HFF-Myc (cell line): ENCODE measurements around the gene AMZ1.
"Not testable (repeated sequence)": the region's sequence is repeated elsewhere in the genome, so short reads cannot be mapped to it uniquely, and the experiment has no call there.

Source experiments
- DNase-seq: peaks from one replicate; pipeline ENCODE4 v3.0.0-alpha.2; 2011; ENCODE audit warnings: low read depth; ENCODE audit errors: extremely low read depth
- H3K4me3 ChIP-seq: replicated peaks from 2 replicates; pipeline ENCODE4 v1.5.1; 2011; ENCODE audit warnings: low read depth, mild to moderate bottlenecking, control low read depth, low read length
- TF ChIP-seq, protein P1 (sequence below): IDR thresholded peaks from 2 replicates; pipeline ENCODE4 v1.5.1; 2012; ENCODE audit warnings: mild to moderate bottlenecking, low read depth, low read length, control low read depth; ENCODE audit errors: missing control alignments

Gene AMZ1

GRCh38 chr7:2720024-2720423, 32.0 kb downstream of the AMZ1 start:
- H3K4me3 ChIP-seq, result no peak overlapping the region
- TF ChIP-seq, protein P1, sequence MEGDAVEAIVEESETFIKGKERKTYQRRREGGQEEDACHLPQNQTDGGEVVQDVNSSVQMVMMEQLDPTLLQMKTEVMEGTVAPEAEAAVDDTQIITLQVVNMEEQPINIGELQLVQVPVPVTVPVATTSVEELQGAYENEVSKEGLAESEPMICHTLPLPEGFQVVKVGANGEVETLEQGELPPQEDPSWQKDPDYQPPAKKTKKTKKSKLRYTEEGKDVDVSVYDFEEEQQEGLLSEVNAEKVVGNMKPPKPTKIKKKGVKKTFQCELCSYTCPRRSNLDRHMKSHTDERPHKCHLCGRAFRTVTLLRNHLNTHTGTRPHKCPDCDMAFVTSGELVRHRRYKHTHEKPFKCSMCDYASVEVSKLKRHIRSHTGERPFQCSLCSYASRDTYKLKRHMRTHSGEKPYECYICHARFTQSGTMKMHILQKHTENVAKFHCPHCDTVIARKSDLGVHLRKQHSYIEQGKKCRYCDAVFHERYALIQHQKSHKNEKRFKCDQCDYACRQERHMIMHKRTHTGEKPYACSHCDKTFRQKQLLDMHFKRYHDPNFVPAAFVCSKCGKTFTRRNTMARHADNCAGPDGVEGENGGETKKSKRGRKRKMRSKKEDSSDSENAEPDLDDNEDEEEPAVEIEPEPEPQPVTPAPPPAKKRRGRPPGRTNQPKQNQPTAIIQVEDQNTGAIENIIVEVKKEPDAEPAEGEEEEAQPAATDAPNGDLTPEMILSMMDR, result no peak
- no peak for DNase-seq

- DNase-seq, result no peak
- TF ChIP-seq, protein P1, result no peak
Measured at GRCh38 chr7:2721842-2722241, 33.8 kb downstream of the AMZ1 start.

GRCh38 chr7:2722591-2722990, 34.6 kb downstream of the AMZ1 start:
- no peak overlapping the region for H3K4me3 ChIP-seq
- no peak for DNase-seq
- TF ChIP-seq, protein P1, result no peak

More at GRCh38 chr7:2721842-2722241, 33.8 kb downstream of the AMZ1 start:
- H3K4me3 ChIP-seq, result no peak overlapping the region

DNA sequence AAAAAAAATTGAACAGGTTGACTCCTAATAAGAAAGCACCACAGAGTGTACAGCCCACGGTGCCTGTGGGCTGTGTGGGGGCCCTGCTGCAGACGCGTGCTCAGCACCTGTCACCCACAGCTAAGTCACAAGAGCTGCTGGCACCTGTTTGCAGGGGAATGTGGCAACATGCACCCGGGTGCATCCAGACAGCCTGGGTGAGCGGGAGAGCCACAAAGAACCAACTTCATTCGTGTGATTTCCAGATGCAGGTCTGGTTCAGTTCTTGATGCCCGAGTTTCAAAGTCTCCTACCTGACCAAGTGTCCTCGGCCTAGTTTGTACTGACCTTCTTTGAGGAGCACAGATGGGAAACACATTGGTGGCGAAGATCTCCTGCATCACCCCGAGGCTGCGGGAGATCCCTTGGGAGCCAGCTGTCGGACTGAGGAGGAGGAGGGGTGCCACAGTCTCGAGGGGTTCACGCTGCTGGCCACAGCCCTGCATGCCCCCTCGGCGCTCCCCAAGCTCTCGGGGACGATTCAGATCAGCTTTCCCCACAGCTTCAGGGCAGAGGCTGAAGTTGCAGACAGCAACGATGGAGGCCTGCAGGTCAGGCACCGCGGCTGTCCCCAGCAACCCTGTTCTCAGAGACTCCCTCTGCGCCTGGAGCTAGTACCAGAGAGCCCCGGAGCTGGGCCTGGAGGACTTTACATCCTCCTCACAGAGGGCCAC, 35.3 kb downstream of the AMZ1 start:
- DNase-seq, result no peak
- H3K4me3 ChIP-seq, result no peak overlapping the region
- TF ChIP-seq, protein P1, result no peak

DNA sequence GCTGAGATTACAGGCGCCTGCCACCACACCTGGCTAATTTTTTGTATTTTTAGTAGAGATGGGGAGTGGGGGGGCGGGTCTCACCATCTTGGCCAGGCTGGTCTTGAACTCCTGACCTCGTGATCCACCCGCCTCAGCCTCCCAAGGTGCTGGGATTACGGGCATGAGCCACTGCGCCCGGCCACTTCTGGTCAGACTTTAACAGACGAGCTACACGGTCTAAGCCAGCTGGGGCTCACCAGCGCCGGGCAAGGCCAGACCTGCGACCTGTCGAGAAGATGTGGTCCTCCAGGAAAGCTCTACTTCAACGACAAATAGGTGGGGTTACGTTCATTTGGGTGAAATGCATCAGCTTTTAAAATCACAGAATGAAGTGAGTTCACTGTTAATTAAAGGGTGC, 36.0 kb downstream of the AMZ1 start:
- H3K4me3 ChIP-seq, DNase-seq: not testable (repeated sequence)

- DNase-seq, result no peak
- TF ChIP-seq, protein P1, result no peak
- H3K4me3 ChIP-seq, result no peak overlapping the region
Measured at GRCh38 chr7:2724453-2725177, 36.6 kb downstream of the AMZ1 start.
